ENCODE data around the gene BLMH. TPM values are rescaled to one million over a fixed set of nuclear protein-coding genes. Genes with fewer than 3 reads are reported as not detected.

Gene BLMH
- total RNA-seq, 1 donor from 2014 or later, result 26.0 TPM

DNA sequence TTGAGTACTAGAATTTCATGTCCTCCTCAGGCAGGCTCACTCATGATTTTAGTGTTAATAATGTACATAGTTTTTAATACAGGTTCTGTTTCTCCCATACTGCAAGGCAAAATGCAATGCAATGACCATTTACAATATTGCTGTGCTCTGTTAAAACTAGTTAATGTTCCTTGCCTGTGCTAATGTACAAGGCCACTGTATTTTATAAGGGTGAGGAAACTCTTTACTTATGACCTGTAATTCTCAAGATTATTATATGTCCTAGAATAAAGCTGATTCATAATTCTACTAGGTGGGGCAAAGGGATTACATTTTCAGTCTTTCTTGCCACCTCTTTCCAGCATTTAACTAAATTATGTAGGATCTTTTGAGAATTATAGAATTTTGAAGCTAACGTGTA is 22.7 kb upstream of the BLMH start:
- H3K9me3 ChIP-seq, result no peaks in the 10 kb centered on the region
- H3K4me3 ChIP-seq, result no peak overlapping the region
- DNase-seq, result no peak
- no peak for TF ChIP-seq CTCF (IDR thresholded peaks at IDR 0.05)
- intact Hi-C loops (cut with DNase I), result no loop called here
- ATAC-seq, result no peak
- no peak overlapping the region for H3K27ac ChIP-seq
- no peaks in the 10 kb centered on the region for H3K36me3 ChIP-seq
- no peaks in the 10 kb centered on the region for H3K27me3 ChIP-seq
- no peaks in the 10 kb centered on the region for H3K4me1 ChIP-seq

DNA sequence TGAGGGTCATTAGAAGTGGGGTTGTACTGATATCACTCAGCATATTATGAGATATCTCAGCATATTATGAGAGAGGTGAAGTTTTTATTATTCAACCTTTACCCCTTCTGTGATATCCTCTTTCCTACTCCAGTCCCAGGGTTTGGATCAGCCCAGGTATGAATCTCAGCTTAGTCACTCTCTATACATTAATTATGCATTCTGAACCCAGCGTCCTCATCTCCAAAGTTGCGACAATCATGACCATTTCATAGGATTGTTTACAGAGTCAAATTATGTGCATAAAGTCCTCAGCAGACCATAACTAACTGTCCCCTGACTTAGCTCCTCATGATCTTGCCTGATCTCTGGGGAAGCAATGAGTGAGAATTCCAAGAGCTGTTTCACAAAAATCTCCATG is 20.5 kb upstream of the BLMH start:
- no peaks in the 10 kb centered on the region for H3K27me3 ChIP-seq
- no peaks in the 10 kb centered on the region for H3K4me1 ChIP-seq
- intact Hi-C loops (cut with DNase I), result no loop called here
- TF ChIP-seq CTCF (IDR thresholded peaks at IDR 0.05), result no peak
- DNase-seq, result no peak
- no peaks in the 10 kb centered on the region for H3K9me3 ChIP-seq
- no peak overlapping the region for H3K27ac ChIP-seq
- H3K4me3 ChIP-seq, result no peak overlapping the region
- ATAC-seq, result no peak
- no peaks in the 10 kb centered on the region for H3K36me3 ChIP-seq

- H3K4me1 ChIP-seq, result no peaks in the 10 kb centered on the region
- H3K27me3 ChIP-seq, result no peaks in the 10 kb centered on the region
- no peaks in the 10 kb centered on the region for H3K36me3 ChIP-seq
Measured at GRCh38 chr17:30310562-30310961, 18.8 kb upstream of the BLMH start.

DNA sequence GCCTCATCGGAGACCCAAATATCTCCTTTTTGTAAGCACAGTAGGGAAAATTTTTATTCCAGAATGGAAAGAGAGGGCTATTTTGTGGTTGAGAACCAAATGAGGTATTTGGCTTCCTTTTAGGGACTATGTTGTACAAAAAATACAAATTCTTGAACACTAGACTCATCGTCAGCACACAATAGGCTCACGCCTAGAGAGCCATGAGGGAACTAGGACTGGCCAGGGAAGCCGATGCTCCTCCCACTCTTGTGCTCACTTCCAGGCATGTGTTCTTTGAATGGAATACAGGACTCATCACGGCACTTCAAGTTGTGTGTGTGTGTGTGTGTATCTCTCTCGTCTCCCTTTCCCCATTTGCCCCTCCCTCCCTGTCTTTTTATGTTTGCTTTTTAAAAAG is 17.8 kb upstream of the BLMH start:
- Histone ChIP-seq H3K4me1 (no peaks in the 10 kb centered on the region), H3K9me3 (no peaks in the 10 kb centered on the region), H3K27me3 (no peaks in the 10 kb centered on the region), H3K4me3 (no peak overlapping the region), H3K36me3 (no peaks in the 10 kb centered on the region), H3K27ac (no peak overlapping the region)
- DNase-seq, result no peak
- ATAC-seq, result no peak
- TF ChIP-seq CTCF (IDR thresholded peaks at IDR 0.05), result no peak
- intact Hi-C loops (cut with DNase I), result no loop called here

More at GRCh38 chr17:30310562-30310961, 18.8 kb upstream of the BLMH start:
- ATAC-seq (no peak), DNase-seq (no peak)
- H3K27ac ChIP-seq, result no peak overlapping the region
- TF ChIP-seq CTCF (IDR thresholded peaks at IDR 0.05), result no peak
- intact Hi-C loops (cut with DNase I), result no loop called here
- no peak overlapping the region for H3K4me3 ChIP-seq
- H3K9me3 ChIP-seq, result no peaks in the 10 kb centered on the region

DNA sequence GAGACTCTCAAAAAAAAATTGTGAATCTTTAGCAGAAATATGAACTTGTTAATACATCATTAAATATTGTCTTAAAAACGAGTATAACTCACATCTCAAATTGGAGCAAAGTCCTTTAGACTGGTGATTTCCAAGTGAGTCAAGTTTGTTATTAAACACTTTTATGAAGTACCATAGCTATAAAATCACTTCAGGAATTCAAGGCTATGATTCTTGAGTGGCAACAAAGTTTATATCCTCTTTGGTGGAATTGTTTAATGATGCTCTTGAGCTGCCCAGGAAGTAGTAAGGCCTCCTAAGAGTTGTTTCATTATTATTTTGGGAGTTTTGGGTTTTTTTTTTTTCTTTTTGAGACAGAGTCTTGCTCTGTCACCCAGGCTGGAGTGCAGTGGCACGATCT is 16.7 kb upstream of the BLMH start:
- Histone ChIP-seq H3K4me1 (no peaks in the 10 kb centered on the region), H3K27ac (no peak overlapping the region), H3K9me3 (no peaks in the 10 kb centered on the region), H3K27me3 (no peaks in the 10 kb centered on the region), H3K36me3 (no peaks in the 10 kb centered on the region), H3K4me3 (no peak overlapping the region)
- intact Hi-C loops (cut with DNase I), result no loop called here
- no peak for TF ChIP-seq CTCF (IDR thresholded peaks at IDR 0.05)
- DNase-seq (no peak), ATAC-seq (peak; percentile 39)

- H3K4me3 ChIP-seq, result no peak overlapping the region
- H3K4me1 ChIP-seq, result no peaks in the 10 kb centered on the region
- H3K27me3 ChIP-seq, result no peaks in the 10 kb centered on the region
- TF ChIP-seq CTCF (IDR thresholded peaks at IDR 0.05), result no peak
- H3K9me3 ChIP-seq, result no peaks in the 10 kb centered on the region
- DNase-seq, result no peak
- no peaks in the 10 kb centered on the region for H3K36me3 ChIP-seq
- H3K27ac ChIP-seq, result no peak overlapping the region
- no peak for ATAC-seq
- intact Hi-C loops (cut with DNase I), result no loop called here
Measured at GRCh38 chr17:30304778-30305177, 13.0 kb upstream of the BLMH start.
